MM.1S (cell line): ENCODE data around the gene GRIK2.

Source experiments
- DNase-seq: peaks from one replicate; pipeline ENCODE4 v3.0.0-alpha.2; 2015
- H2AFZ ChIP-seq: fragments of 300-600 bp; sonication (generic); 2 replicates; pipeline ENCODE4 v1.6.0; 2016; ENCODE audit warnings: antibody characterized with exemption, low read length
- H3F3A ChIP-seq: fragments of 300-600 bp; sonication (generic); 2 replicates; pipeline ENCODE4 v1.6.1; 2016; ENCODE audit warnings: mild to moderate bottlenecking, antibody characterized with exemption, low read length, moderate library complexity, mixed read lengths; ENCODE audit not compliant: insufficient read depth
- H3K27ac ChIP-seq: fragments of 300-600 bp; sonication (generic); 2 replicates; pipeline ENCODE4 v1.5.1; 2016; ENCODE audit warnings: mild to moderate bottlenecking, low read length
- H3K27me3 ChIP-seq: fragments of 300-600 bp; sonication (generic); replicated peaks from 2 replicates; pipeline ENCODE4 v1.6.0; 2016; ENCODE audit warnings: low read length; ENCODE audit not compliant: insufficient read depth
- H3K36me3 ChIP-seq: fragments of 300-600 bp; sonication (generic); replicated peaks from 2 replicates; pipeline ENCODE4 v1.6.1; 2016; ENCODE audit warnings: mild to moderate bottlenecking, low read length, mixed read lengths; ENCODE audit not compliant: insufficient read depth
- H3K4me1 ChIP-seq: fragments of 300-600 bp; sonication (generic); 2 replicates; pipeline ENCODE4 v1.6.1; 2016; ENCODE audit warnings: low read length, mixed read lengths
- H3K4me2 ChIP-seq: fragments of 300-600 bp; sonication (generic); 2 replicates; pipeline ENCODE4 v1.6.0; 2016; ENCODE audit warnings: low read depth, low read length
- H3K4me3 ChIP-seq: fragments of 300-600 bp; sonication (generic); 2 replicates; pipeline ENCODE4 v1.5.1; 2016; ENCODE audit warnings: low read length, mixed read lengths
- H3K79me2 ChIP-seq: fragments of 300-600 bp; sonication (generic); 2 replicates; pipeline ENCODE4 v1.6.1; 2016; ENCODE audit warnings: mixed run types, low read length, mixed read lengths
- H3K9ac ChIP-seq: fragments of 300-600 bp; sonication (generic); 2 replicates; pipeline ENCODE4 v1.6.1; 2016; ENCODE audit warnings: low read length, mixed read lengths
- H3K9me2 ChIP-seq: fragments of 300-600 bp; sonication (generic); replicated peaks from 2 replicates; pipeline ENCODE4 v1.6.1; 2016; ENCODE audit warnings: mild to moderate bottlenecking, low read length, mixed read lengths; ENCODE audit not compliant: insufficient read depth
- H3K9me3 ChIP-seq: fragments of 300-600 bp; sonication (generic); replicated peaks from 2 replicates; pipeline ENCODE4 v1.6.1; 2016; ENCODE audit warnings: mild to moderate bottlenecking, low read length, mixed read lengths; ENCODE audit not compliant: insufficient read depth
- H4K20me1 ChIP-seq: fragments of 300-600 bp; sonication (generic); 2 replicates; pipeline ENCODE4 v1.6.1; 2016; ENCODE audit warnings: mild to moderate bottlenecking, low read length, moderate library complexity, mixed read lengths; ENCODE audit not compliant: insufficient read depth
- CTCF ChIP-seq: fragments of 300-600 bp; sonication (generic); IDR thresholded peaks from 2 replicates; pipeline ENCODE4 v1.5.1; 2016; ENCODE audit warnings: antibody characterized with exemption, low read length, mixed read lengths
- EZH2 ChIP-seq: fragments of 300-600 bp; sonication (generic); optimal IDR thresholded peaks from 2 replicates; pipeline ENCODE3; 2017; ENCODE audit warnings: low read depth, mild to moderate bottlenecking, antibody characterized with exemption, low read length, mixed read lengths
- EZH2phosphoT487 ChIP-seq: fragments of 300-600 bp; sonication (generic); IDR thresholded peaks from 2 replicates; pipeline ENCODE4 v1.6.1; 2018; ENCODE audit warnings: antibody characterized with exemption, low read length

Gene GRIK2

DNA sequence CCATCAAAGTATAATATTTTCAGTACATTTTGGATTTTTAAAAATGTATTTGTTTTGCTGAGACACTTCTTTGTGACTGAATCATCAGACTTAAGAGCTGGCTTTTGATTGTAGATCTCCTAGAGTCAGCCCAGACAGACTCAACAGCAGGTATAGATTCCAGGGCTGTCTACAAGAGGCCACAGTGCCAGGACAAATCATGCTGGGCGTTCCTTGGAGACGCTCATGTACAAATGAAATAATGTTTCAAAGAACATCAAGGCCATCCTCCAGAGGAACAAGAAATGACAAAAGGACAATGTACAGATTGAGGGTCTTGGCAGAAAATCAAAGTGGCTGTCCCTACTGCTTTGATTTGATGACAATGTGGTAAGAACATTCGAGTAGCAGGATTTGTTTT is 369.3 kb downstream of the GRIK2 start:
- Histone ChIP-seq H3K9ac (no peak overlapping the region), H3K36me3 (no peaks in the 10 kb centered on the region), H3K4me3 (no peak overlapping the region), H3K9me3 (no peaks in the 10 kb centered on the region), H3F3A (no peaks in the 10 kb centered on the region), H3K27me3 (no peaks in the 10 kb centered on the region), H3K4me1 (no peaks in the 10 kb centered on the region), H3K27ac (no peak overlapping the region), H3K4me2 (no peak overlapping the region), H2AFZ (no peak overlapping the region), H3K79me2 (no peaks in the 10 kb centered on the region), H4K20me1 (no peaks in the 10 kb centered on the region), H3K9me2 (no peaks in the 10 kb centered on the region)
- TF ChIP-seq EZH2phosphoT487 (no peak), CTCF (no peak), EZH2 (no peak)
- DNase-seq, result no peak

- Histone ChIP-seq H3F3A (no peaks in the 10 kb centered on the region), H3K27ac (no peak overlapping the region), H3K9me2 (no peaks in the 10 kb centered on the region), H3K79me2 (no peaks in the 10 kb centered on the region), H4K20me1 (no peaks in the 10 kb centered on the region), H3K4me1 (no peaks in the 10 kb centered on the region), H3K4me2 (no peak overlapping the region), H3K4me3 (no peak overlapping the region), H3K9me3 (no peaks in the 10 kb centered on the region), H3K27me3 (no peaks in the 10 kb centered on the region), H2AFZ (no peak overlapping the region), H3K36me3 (no peaks in the 10 kb centered on the region), H3K9ac (no peak overlapping the region)
- DNase-seq, result no peak
- no peak for TF ChIP-seq EZH2phosphoT487
- TF ChIP-seq CTCF, result no peak
- no peak for TF ChIP-seq EZH2
Measured at GRCh38 chr6:101765281-101765680, 371.8 kb downstream of the GRIK2 start.

GRCh38 chr6:101770116-101770515 is 376.6 kb downstream of the GRIK2 start:
- Histone ChIP-seq H3K36me3 (no peaks in the 10 kb centered on the region), H3K27ac (no peak overlapping the region), H3K9me3 (no peaks in the 10 kb centered on the region), H4K20me1 (no peaks in the 10 kb centered on the region), H2AFZ (no peak overlapping the region), H3K9me2 (no peaks in the 10 kb centered on the region), H3K4me3 (no peak overlapping the region), H3K79me2 (no peaks in the 10 kb centered on the region), H3K4me2 (no peak overlapping the region), H3K4me1 (no peaks in the 10 kb centered on the region), H3F3A (no peaks in the 10 kb centered on the region), H3K27me3 (no peaks in the 10 kb centered on the region), H3K9ac (no peak overlapping the region)
- DNase-seq, result no peak
- no peak for TF ChIP-seq EZH2
- TF ChIP-seq CTCF, result no peak
- TF ChIP-seq EZH2phosphoT487, result no peak
